IPS DF 6.9 (cell line): ENCODE results near the gene FBN1.

Experiments
- DNase-seq: peaks from one replicate; pipeline ENCODE4 v3.0.0-alpha.2; 2013; ENCODE audit warnings: low read depth, low spot score
- H3K27ac ChIP-seq: one replicate; pipeline ENCODE4 v1.5.1; 2013; ENCODE audit warnings: low read length, control low read depth
- H3K27me3 ChIP-seq: 2 replicates; pipeline ENCODE4 v1.6.1; 2013; ENCODE audit warnings: mild to moderate bottlenecking, low read length; ENCODE audit not compliant: control insufficient read depth, insufficient read depth
- H3K36me3 ChIP-seq: 2 replicates; pipeline ENCODE4 v1.6.1; 2013; ENCODE audit warnings: low read length; ENCODE audit not compliant: control insufficient read depth, insufficient read depth
- H3K4me1 ChIP-seq: 2 replicates; pipeline ENCODE4 v1.6.1; 2013; ENCODE audit warnings: low read length; ENCODE audit not compliant: control insufficient read depth, insufficient read depth
- H3K4me3 ChIP-seq: 2 replicates; pipeline ENCODE4 v1.5.1; 2013; ENCODE audit warnings: mild to moderate bottlenecking, low read length
- H3K9me3 ChIP-seq: 2 replicates; pipeline ENCODE4 v1.6.1; 2013; ENCODE audit warnings: low read length, inconsistent platforms; ENCODE audit not compliant: control insufficient read depth, insufficient read depth
- WGBS: extraction: QIAGEN DNeasy Blood & Tissue Kit; methylation state at CpG from one replicate; pipeline ENCODE4 v1.1.7; 2013; ENCODE audit warnings: mixed read lengths, missing lambda C conversion rate; ENCODE audit not compliant: insufficient read length, insufficient coverage; 5-methylcytosine and 5-hydroxymethylcytosine counted together

FBN1 gene

GRCh38 chr15:48500595-48500994, 144.9 kb downstream of the FBN1 start:
- Histone ChIP-seq H3K9me3 (no peaks in the 10 kb centered on the region), H3K4me1 (no peaks in the 10 kb centered on the region), H3K27ac (no peak overlapping the region), H3K36me3 (0 out of 2 replicates have a peak, but pooled peaks cover 3% of the 10 kb centered on the region), H3K27me3 (no peaks in the 10 kb centered on the region), H3K4me3 (no peak overlapping the region)
- DNase-seq = no peak
- WGBS = no CpG with 5 or more reads among the region's 4 CpGs

GRCh38 chr15:48499978-48500377, 145.5 kb downstream of the FBN1 start:
- Histone ChIP-seq H3K4me1 (no peaks in the 10 kb centered on the region), H3K9me3 (no peaks in the 10 kb centered on the region), H3K4me3 (no peak overlapping the region), H3K36me3 (0 out of 2 replicates have a peak, but pooled peaks cover 3% of the 10 kb centered on the region), H3K27me3 (no peaks in the 10 kb centered on the region), H3K27ac (no peak overlapping the region)
- no peak for DNase-seq

- no peaks in the 10 kb centered on the region for H3K9me3 ChIP-seq
- no CpG with 5 or more reads among the region's 3 CpGs for WGBS
- DNase-seq = no peak
- H3K36me3 ChIP-seq = 0 out of 2 replicates have a peak, but pooled peaks cover 3% of the 10 kb centered on the region
- no peak overlapping the region for H3K4me3 ChIP-seq
- no peak overlapping the region for H3K27ac ChIP-seq
- H3K4me1 ChIP-seq = no peaks in the 10 kb centered on the region
- no peaks in the 10 kb centered on the region for H3K27me3 ChIP-seq
Measured at GRCh38 chr15:48498828-48499227, 146.7 kb downstream of the FBN1 start.

GRCh38 chr15:48494631-48495030, 150.9 kb downstream of the FBN1 start:
- H3K4me1 ChIP-seq = no peaks in the 10 kb centered on the region
- H3K9me3 ChIP-seq = no peaks in the 10 kb centered on the region
- WGBS = no CpG with 5 or more reads among the region's 2 CpGs
- H3K4me3 ChIP-seq = no peak overlapping the region
- DNase-seq = no peak
- H3K27me3 ChIP-seq = no peaks in the 10 kb centered on the region
- H3K36me3 ChIP-seq = 0 out of 2 replicates have a peak, but pooled peaks cover 3% of the 10 kb centered on the region
- H3K27ac ChIP-seq = no peak overlapping the region

- H3K4me1 ChIP-seq = no peaks in the 10 kb centered on the region
- DNase-seq = no peak
- H3K36me3 ChIP-seq = 0 out of 2 replicates have a peak, but pooled peaks cover 3% of the 10 kb centered on the region
- no peak overlapping the region for H3K27ac ChIP-seq
- no CpG with 5 or more reads among the region's 4 CpGs for WGBS
- H3K9me3 ChIP-seq = no peaks in the 10 kb centered on the region
- no peaks in the 10 kb centered on the region for H3K27me3 ChIP-seq
- H3K4me3 ChIP-seq = no peak overlapping the region
Measured at GRCh38 chr15:48493763-48494225, 151.7 kb downstream of the FBN1 start.

GRCh38 chr15:48493084-48493762, 152.3 kb downstream of the FBN1 start:
- Histone ChIP-seq H3K27ac (no peak overlapping the region), H3K9me3 (no peaks in the 10 kb centered on the region), H3K4me1 (no peaks in the 10 kb centered on the region), H3K36me3 (no peaks in the 10 kb centered on the region), H3K27me3 (no peaks in the 10 kb centered on the region), H3K4me3 (no peak overlapping the region)
- no peak for DNase-seq
- no CpG with 5 or more reads among the region's 1 CpG for WGBS

- Histone ChIP-seq H3K27ac (no peak overlapping the region), H3K9me3 (no peaks in the 10 kb centered on the region), H3K4me1 (no peaks in the 10 kb centered on the region), H3K27me3 (no peaks in the 10 kb centered on the region), H3K36me3 (no peaks in the 10 kb centered on the region), H3K4me3 (no peak overlapping the region)
- no peak for DNase-seq
- no CpG with 5 or more reads among the region's 2 CpGs for WGBS
Measured at GRCh38 chr15:48486228-48486627, 159.3 kb downstream of the FBN1 start.

- no peaks in the 10 kb centered on the region for H3K36me3 ChIP-seq
- DNase-seq = no peak
- no peaks in the 10 kb centered on the region for H3K9me3 ChIP-seq
- H3K4me1 ChIP-seq = no peaks in the 10 kb centered on the region
- no peak overlapping the region for H3K4me3 ChIP-seq
- no CpG with 5 or more reads among the region's 2 CpGs for WGBS
- no peaks in the 10 kb centered on the region for H3K27me3 ChIP-seq
- no peak overlapping the region for H3K27ac ChIP-seq
Measured at GRCh38 chr15:48481802-48482201, 163.7 kb downstream of the FBN1 start.

GRCh38 chr15:48479751-48480150, 165.8 kb downstream of the FBN1 start:
- Histone ChIP-seq H3K36me3 (no peaks in the 10 kb centered on the region), H3K27me3 (no peaks in the 10 kb centered on the region), H3K4me3 (no peak overlapping the region), H3K9me3 (no peaks in the 10 kb centered on the region), H3K4me1 (no peaks in the 10 kb centered on the region), H3K27ac (no peak overlapping the region)
- WGBS = no CpG with 5 or more reads among the region's 2 CpGs
- no peak for DNase-seq

GRCh38 chr15:48478581-48478980, 166.9 kb downstream of the FBN1 start:
- no peak overlapping the region for H3K4me3 ChIP-seq
- H3K27me3 ChIP-seq = no peaks in the 10 kb centered on the region
- H3K4me1 ChIP-seq = no peaks in the 10 kb centered on the region
- DNase-seq = no peak
- WGBS = no CpG with 5 or more reads among the region's 2 CpGs
- H3K36me3 ChIP-seq = no peaks in the 10 kb centered on the region
- H3K27ac ChIP-seq = no peak overlapping the region
- H3K9me3 ChIP-seq = no peaks in the 10 kb centered on the region

- H3K4me1 ChIP-seq = no peaks in the 10 kb centered on the region
- H3K36me3 ChIP-seq = no peaks in the 10 kb centered on the region
- H3K4me3 ChIP-seq = no peak overlapping the region
- H3K27ac ChIP-seq = no peak overlapping the region
- no peak for DNase-seq
- no CpG with 5 or more reads among the region's 6 CpGs for WGBS
- H3K27me3 ChIP-seq = no peaks in the 10 kb centered on the region
- no peaks in the 10 kb centered on the region for H3K9me3 ChIP-seq
Measured at GRCh38 chr15:48477795-48478360, 167.6 kb downstream of the FBN1 start.
